ENCODE measurements around the gene ADGB. TPM values are rescaled to one million over a fixed set of nuclear protein-coding genes. Genes with fewer than 3 reads are reported as not detected.

The ADGB gene
- total RNA-seq, 1 donor from 2014 or later, result 6.2 TPM

DNA sequence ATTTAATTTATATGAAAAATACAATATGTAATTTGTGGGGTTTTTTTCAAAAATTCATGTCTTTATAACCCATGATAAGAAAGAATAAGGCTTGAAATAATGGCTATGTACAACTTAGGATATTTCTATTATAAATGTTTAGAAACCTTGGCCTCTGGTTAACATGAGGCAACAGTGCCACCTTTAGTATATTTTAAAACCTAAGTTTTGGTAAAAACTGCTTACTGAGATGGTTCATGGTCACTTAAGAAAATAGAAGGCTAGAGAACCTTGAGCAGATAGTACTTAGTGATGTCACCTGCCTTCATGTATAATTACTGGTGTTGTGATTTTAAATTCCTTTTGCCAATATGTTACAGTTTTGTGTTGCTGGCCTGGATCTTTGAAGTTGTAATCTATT is 176.4 kb downstream of the ADGB start:
- no peaks in the 10 kb centered on the region for H3K9me3 ChIP-seq
- DNase-seq (no peak), ATAC-seq (no peak)
- H3K36me3 ChIP-seq, result no peaks in the 10 kb centered on the region
- no peak for TF ChIP-seq CTCF (IDR thresholded peaks at IDR 0.05)
- H3K27ac ChIP-seq, result no peak overlapping the region
- H3K4me1 ChIP-seq, result no peaks in the 10 kb centered on the region
- H3K4me3 ChIP-seq, result no peak overlapping the region
- intact Hi-C loops (cut with DNase I), result no loop called here
- no peaks in the 10 kb centered on the region for H3K27me3 ChIP-seq (ENCODE audit: low read depth)

GRCh38 chr6:146781836-146782235 is 183.1 kb downstream of the ADGB start:
- TF ChIP-seq CTCF (IDR thresholded peaks at IDR 0.05), result no peak
- DNase-seq (no peak), ATAC-seq (no peak)
- Histone ChIP-seq H3K4me3 (no peak overlapping the region), H3K27ac (no peak overlapping the region), H3K36me3 (no peaks in the 10 kb centered on the region), H3K9me3 (no peaks in the 10 kb centered on the region), H3K4me1 (no peaks in the 10 kb centered on the region), H3K27me3 (ENCODE audit: low read depth) (no peaks in the 10 kb centered on the region)
- intact Hi-C loops (cut with DNase I), result no loop called here

- Histone ChIP-seq H3K27me3 (ENCODE audit: low read depth) (no peaks in the 10 kb centered on the region), H3K4me1 (no peaks in the 10 kb centered on the region), H3K36me3 (no peaks in the 10 kb centered on the region), H3K9me3 (no peaks in the 10 kb centered on the region), H3K4me3 (no peak overlapping the region), H3K27ac (no peak overlapping the region)
- DNase-seq (no peak), ATAC-seq (peak; percentile 70 to 77)
- intact Hi-C loops (cut with DNase I), result no loop called here
- peak; percentile 49 for TF ChIP-seq CTCF (IDR thresholded peaks at IDR 0.05)
Observed at GRCh38 chr6:146785001-146785585, 186.3 kb downstream of the ADGB start.

DNA sequence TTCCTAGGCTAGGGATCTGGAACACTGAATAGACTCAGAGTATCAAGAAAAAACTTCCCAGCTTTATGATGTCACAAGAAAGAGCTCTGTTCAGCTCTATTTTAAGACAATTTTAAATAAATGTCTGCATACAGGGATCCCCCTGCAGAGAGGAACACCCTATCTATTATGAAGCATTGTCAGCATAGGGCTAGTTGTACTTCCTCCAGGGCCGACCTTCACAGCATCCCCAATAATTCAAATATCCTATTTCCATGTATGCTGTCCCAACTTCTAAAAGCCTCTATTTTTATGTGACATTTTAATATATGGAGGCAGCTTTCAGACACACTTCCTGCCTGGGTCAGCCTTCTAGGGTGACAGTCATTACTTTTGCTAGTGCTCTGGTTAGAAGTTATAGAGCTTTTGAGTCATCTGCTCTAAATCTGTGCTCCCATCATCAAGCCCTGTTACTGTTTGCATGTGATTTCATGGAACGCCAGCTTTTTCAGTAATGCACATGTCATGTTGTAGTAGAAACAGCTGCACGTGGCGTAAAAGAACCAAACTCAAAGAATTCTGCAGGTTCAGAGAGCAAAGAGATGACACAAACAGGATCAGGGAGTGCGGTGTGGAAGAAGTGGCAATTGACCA is 189.2 kb downstream of the ADGB start:
- Histone ChIP-seq H3K4me1 (no peaks in the 10 kb centered on the region), H3K27ac (no peak overlapping the region), H3K27me3 (ENCODE audit: low read depth) (no peaks in the 10 kb centered on the region), H3K4me3 (no peak overlapping the region), H3K36me3 (no peaks in the 10 kb centered on the region), H3K9me3 (no peaks in the 10 kb centered on the region)
- ATAC-seq (no peak), DNase-seq (no peak)
- intact Hi-C loops (cut with DNase I), result no loop called here
- TF ChIP-seq CTCF (IDR thresholded peaks at IDR 0.05), result no peak

- H3K27ac ChIP-seq, result no peak overlapping the region
- H3K4me3 ChIP-seq, result no peak overlapping the region
- H3K9me3 ChIP-seq, result no peaks in the 10 kb centered on the region
- ATAC-seq (no peak), DNase-seq (no peak)
- no peaks in the 10 kb centered on the region for H3K27me3 ChIP-seq (ENCODE audit: low read depth)
- H3K4me1 ChIP-seq, result no peaks in the 10 kb centered on the region
- no peaks in the 10 kb centered on the region for H3K36me3 ChIP-seq
- intact Hi-C loops (cut with DNase I), result no loop called here
- TF ChIP-seq CTCF (IDR thresholded peaks at IDR 0.05), result no peak
Observed at GRCh38 chr6:146790561-146791091, 191.9 kb downstream of the ADGB start.

Data from lower lobe of right lung (tissue), 2 donors.